GM18867 (cell line): Measurements from ENCODE around the gene FHIT.

Experiments used
- ATAC-seq: cut with Tn5 transposase; IDR thresholded peaks from one replicate; pipeline ENCODE4 v1.9.1; 2021; ENCODE audit warnings: mild to moderate bottlenecking, moderate library complexity; ENCODE audit not compliant: unreplicated experiment

FHIT gene

GRCh38 chr3:60095516-60095915 lies 1155.7 kb downstream of the FHIT start:
- ATAC-seq: no peak

GRCh38 chr3:60094392-60094947 lies 1156.8 kb downstream of the FHIT start:
- no peak for ATAC-seq

DNA sequence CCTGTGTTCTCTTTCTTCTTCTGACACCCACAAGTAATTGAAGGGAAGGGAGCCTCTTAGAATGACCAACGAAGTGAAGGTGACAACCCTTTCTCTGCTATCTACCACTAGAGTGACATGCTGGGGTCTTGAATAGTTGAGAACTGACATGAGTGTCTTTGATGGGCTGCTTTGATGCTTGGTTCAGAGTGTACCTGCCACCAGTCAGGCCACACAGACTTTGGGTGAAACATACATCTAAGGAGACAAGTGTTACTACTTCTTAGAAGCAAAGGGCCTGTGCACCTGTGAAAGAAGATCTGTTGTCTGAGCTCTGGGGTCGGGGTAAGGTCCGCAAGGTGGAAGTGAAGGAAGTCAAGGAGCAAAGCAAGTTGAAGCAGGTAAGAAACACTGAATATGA lies 1160.7 kb downstream of the FHIT start:
- ATAC-seq: no peak

- ATAC-seq: no peak
These were observed 1164.4 kb downstream of the FHIT start for GRCh38 chr3:60086811-60087210.

DNA sequence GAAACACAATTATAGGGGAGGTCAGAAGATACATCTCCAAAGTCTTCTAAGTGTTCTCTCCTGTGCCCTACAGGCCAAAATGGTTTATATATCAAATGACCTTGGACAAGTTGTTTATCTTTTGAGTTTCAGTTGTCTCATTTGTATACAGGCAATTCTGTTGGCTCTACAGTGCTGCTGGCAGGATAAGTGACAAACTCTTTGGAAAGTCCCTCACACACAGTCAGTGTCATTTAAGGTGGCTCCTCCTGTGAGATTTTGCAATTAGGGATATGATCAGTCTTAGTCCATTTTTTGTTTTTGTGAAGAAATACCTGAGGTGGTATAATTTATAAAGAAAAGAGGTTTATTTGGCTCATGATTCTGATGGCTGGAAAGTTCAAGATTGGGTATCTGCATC lies 1165.6 kb downstream of the FHIT start:
- ATAC-seq: no peak

GRCh38 chr3:60081381-60082095 lies 1169.7 kb downstream of the FHIT start:
- peak; percentile 66 for ATAC-seq

- no peak for ATAC-seq
These were observed 1170.6 kb downstream of the FHIT start for GRCh38 chr3:60080648-60081047.

DNA sequence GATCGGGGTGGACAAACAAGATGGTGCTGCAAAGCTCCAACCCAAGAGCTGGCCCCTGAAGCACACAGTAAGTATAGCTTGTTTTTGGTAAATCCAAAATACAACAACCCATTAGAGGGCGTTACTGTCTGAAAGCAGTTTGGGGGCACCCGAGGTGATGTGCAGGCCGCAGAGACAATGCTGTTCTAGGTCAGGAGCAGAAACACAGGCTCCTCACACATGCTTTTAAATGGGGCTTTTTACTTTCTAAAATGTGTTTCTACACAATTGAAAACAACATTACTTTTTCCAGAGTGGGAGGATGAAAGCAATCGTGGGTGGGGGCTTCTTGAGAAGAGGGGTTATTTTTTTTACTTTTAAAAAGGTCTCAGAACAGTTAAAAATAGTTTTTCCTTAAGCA lies 1172.2 kb downstream of the FHIT start:
- no peak for ATAC-seq

DNA sequence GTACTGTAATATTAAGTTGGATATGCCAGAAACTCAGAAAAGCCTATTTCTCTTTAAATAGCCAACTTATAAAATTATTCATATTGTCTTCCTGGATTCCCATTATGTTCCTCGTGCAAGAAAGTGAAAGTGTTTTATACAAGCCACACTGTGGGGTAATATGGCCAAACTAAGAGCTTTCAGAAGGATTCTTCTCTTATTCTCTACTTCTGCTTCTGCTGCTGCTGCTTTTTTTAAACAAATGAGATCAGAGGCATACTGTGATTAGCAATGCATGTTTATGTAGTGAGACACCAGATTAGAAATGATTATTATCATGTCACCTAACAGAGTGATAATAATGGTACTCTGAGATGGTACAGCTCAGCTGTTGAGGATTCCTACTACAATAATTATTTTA lies 1174.9 kb downstream of the FHIT start:
- ATAC-seq: no peak

- ATAC-seq: no peak
These were observed 1177.3 kb downstream of the FHIT start for GRCh38 chr3:60073942-60074341.

DNA sequence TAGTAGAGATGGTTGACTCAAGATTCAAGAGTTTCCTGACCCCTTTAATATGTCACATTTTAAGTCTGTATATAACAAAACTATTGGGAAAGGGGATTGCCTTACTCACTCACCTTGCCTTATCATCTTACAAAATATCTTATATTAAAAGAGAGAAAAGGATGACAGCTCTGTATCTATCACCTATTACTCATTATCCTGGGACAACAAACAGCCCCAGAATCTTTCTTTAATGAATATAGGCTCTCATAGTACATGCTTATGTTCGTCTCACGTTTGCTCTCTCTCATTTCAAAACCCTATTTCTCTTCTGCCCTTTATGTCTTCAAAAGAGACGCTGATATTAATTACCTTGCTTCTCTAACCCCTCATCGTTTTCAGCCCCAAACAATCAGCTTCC lies 1178.0 kb downstream of the FHIT start:
- ATAC-seq: no peak

DNA sequence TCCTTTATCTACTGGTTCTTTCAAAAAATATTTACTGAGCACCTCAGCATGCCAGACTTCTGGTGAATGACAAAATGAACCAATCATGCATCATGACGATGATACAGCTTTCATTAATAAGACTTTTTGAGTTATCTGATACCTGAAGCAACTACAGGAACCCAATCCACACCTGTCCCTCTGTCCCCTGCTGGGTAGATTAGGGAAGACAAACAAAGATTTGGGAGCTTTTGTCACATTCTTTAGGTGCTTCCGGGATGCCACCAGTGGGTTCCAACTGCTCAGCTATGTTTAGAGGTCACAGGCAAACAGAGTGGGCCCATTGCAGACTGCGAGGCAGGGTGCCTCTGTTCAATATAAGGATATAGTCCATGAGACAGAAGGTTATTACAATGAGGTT lies 1180.9 kb downstream of the FHIT start:
- no peak for ATAC-seq

DNA sequence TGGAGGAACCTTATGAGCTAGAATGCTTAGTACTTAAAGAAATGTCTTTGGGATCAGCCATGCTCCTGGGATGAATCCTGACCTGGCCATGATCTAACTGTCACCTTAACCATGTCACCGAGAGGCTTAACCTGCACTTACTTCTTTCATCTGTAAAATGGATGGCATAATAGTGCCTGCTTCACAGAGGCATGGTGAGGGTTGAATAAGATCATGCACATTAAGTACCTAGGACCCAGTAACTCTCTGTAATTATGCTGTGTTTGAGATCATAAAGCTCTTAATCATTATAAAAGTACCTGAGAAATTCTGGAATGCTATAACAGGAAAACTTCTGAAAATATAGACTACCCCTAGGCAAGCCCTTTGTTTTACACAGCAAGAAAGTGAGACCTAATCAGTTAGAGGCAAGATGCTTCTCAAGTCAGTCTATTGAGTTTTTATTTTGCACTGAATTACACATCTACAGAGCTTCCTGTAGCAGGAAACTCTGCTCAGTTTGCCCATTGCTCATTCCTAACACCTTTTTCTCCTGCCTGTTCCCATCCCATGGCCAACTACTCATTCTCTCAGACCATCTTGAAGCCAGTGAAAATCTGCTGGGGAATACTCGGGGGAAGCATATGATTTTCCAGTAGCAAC lies 1185.9 kb downstream of the FHIT start:
- no peak for ATAC-seq

GRCh38 chr3:60064210-60065178 lies 1186.8 kb downstream of the FHIT start:
- no peak for ATAC-seq

DNA sequence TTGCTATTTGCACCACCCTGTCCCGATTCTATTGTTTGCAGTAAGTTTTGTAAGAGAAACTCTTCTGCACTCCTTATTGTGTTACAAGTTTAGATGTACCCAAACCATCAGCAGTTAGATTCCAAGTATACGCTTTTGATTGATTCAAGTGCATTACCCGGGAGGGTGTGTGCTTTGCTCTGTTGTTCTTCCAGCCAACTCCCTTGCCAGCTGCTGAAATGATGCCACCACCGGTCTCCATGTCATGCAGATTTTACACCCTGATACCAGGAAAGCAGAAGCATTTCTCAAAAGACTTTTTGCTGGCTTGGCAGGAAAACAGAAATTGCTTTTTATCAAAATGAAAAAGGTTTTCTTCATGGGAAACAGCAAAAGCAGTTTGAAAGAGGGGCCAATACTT lies 1194.8 kb downstream of the FHIT start:
- ATAC-seq: no peak

DNA sequence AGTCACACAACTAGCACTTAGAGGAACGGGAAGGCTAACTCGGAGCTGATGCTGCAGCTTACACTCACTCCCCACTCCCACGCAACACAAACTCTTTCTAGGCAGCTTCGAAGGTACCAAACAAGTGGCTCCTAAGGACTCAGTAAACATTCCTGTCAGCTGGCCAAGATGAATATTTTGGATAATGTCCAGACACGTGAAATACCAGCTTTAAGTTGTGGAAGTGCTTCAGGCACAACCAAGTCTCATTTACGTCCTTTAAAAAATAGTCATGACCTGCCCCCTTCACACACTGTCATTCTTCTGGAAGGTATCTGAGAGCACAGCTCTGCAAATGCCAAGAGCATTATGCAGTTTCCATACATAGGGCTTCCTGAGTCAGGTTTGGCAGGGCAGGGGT lies 1195.5 kb downstream of the FHIT start:
- no peak for ATAC-seq

GRCh38 chr3:60053526-60054265 lies 1197.6 kb downstream of the FHIT start:
- no peak for ATAC-seq

DNA sequence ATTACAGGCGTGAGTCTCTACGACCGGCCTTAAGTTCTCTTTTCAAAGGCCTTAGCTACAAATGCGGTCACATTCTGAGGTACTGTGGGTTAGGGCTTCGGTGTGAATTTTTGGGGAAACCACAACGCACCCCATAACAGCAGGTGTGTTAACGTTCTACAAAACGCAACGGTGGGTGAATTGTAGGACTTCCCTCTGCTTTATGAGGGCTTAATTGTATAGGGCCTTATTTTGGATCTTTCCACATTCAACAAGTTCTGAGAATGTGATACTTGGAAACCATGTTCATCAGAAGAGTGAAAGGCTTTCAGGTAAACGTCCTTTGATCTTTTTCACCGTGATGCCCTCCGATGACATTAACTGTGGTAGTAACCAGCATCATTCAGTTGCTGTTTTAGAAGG lies 1202.8 kb downstream of the FHIT start:
- no peak for ATAC-seq

- no peak for ATAC-seq
These were observed 1203.6 kb downstream of the FHIT start for GRCh38 chr3:60047426-60048200.

- ATAC-seq: no peak
These were observed 1205.0 kb downstream of the FHIT start for GRCh38 chr3:60046210-60046609.
